Endodermal cell (in vitro differentiated cells): Measurements from ENCODE around the gene DSE. TPM values are rescaled to one million over a fixed set of nuclear protein-coding genes. Genes with fewer than 3 reads are reported as not detected.
"Not testable (repeated sequence)": the region's sequence is repeated elsewhere in the genome, so short reads cannot be mapped to it uniquely, and the experiment has no call there.

Experiments
- DNase-seq: peaks from one replicate; pipeline ENCODE4 v3.0.0-alpha.2; 2017
- H3K27ac ChIP-seq: 2 replicates; pipeline ENCODE4 v1.5.1; 2013; ENCODE audit warnings: mild to moderate bottlenecking, low read depth, low read length, moderate library complexity
- H3K27me3 ChIP-seq: 2 replicates; pipeline ENCODE4 v1.6.1; 2013; ENCODE audit warnings: mild to moderate bottlenecking, low read length, moderate library complexity; ENCODE audit not compliant: insufficient read depth, control insufficient read depth, poor library complexity, severe bottlenecking
- H3K36me3 ChIP-seq: 2 replicates; pipeline ENCODE4 v1.7.0; 2013; ENCODE audit warnings: mild to moderate bottlenecking, low read length, moderate library complexity; ENCODE audit not compliant: control insufficient read depth, insufficient read depth
- H3K4me1 ChIP-seq: one replicate; pipeline ENCODE4 v1.7.0; 2013; ENCODE audit warnings: low read length; ENCODE audit not compliant: control insufficient read depth, insufficient read depth
- H3K4me3 ChIP-seq: 2 replicates; pipeline ENCODE4 v1.5.1; 2013; ENCODE audit warnings: mild to moderate bottlenecking, low read length, moderate library complexity
- H3K9ac ChIP-seq: 2 replicates; pipeline ENCODE4 v1.6.1; 2013; ENCODE audit warnings: mild to moderate bottlenecking, low read length, moderate library complexity; ENCODE audit not compliant: poor library complexity, severe bottlenecking; ENCODE audit errors: extremely low read depth
- H3K9me3 ChIP-seq: 2 replicates; pipeline ENCODE4 v1.6.1; 2013; ENCODE audit warnings: mild to moderate bottlenecking, low read length, moderate library complexity; ENCODE audit not compliant: control insufficient read depth
- H3K27ac Mint-ChIP-seq: 2 replicates; pipeline ENCODE4 v1.8.0; 2020; ENCODE audit warnings: mixed read lengths
- H3K27me3 Mint-ChIP-seq: 2 replicates; pipeline ENCODE4 v1.8.0; 2021; ENCODE audit warnings: mild to moderate bottlenecking, mixed read lengths; ENCODE audit not compliant: insufficient read depth
- H3K36me3 Mint-ChIP-seq: 2 replicates; pipeline ENCODE4 v1.8.0; 2020; ENCODE audit warnings: low read depth, mixed read lengths
- H3K4me1 Mint-ChIP-seq: 2 replicates; pipeline ENCODE4 v1.8.0; 2020; ENCODE audit warnings: mixed read lengths
- H3K4me3 Mint-ChIP-seq: 2 replicates; pipeline ENCODE4 v1.8.0; 2020; ENCODE audit warnings: mild to moderate bottlenecking, moderate library complexity, mixed read lengths
- H3K9me3 Mint-ChIP-seq: 2 replicates; pipeline ENCODE4 v1.8.0; 2020; ENCODE audit warnings: mild to moderate bottlenecking, mixed read lengths
- WGBS, 2 experiments: methylation state at CpG; one replicate each; pipeline versions ENCODE4 v1.1.5 to v1.1.7; 2013; ENCODE audit warnings: missing lambda C conversion rate in 2 of 2, mixed read lengths in 1 of 2; ENCODE audit not compliant: insufficient coverage in 1 of 2, insufficient read length in 1 of 2; 5-methylcytosine and 5-hydroxymethylcytosine counted together
- total RNA-seq, 2 donors: library from RNA; stranded (reverse); fragmentation: NEBNext Ultra II Directional in 1 of 2; extraction: Animal tissue kit (Norgen Biotek cat#: 25700) in 1 of 2; gene quantifications; 2 replicates in 1 of 2; 3 replicates in 1 of 2; pipeline ENCODE4 v1.2.1, GENCODE V29; 2021
- TF ChIP-seq, protein P1 (sequence below): fragments of 200-600 bp; sonication (generic); conservative IDR thresholded peaks from 2 replicates; pipeline ENCODE4 v1.5.0; 2021; ENCODE audit warnings: antibody characterized with exemption, mild to moderate bottlenecking

Gene DSE
- total RNA-seq, 2 donors from 2014 or later = 42.3 to 44.3 TPM

DNA sequence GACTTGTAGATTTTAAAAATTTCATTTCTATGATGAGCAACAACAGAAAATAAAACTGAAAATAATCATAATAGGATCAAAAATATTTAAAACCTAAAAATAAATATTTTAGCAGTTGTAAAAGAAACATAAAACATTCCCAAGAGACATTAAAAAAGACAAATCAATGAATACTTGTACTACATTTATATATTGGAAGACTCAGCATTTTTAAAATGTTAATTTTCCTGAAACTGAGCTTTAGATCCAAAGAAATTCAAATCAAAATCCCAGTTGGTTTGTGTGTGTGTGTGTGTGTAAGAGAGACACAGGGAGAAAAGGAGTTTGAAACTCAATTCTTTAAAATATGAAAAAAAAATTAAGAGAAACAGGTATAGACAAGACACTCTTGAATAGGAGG, 38.7 kb upstream of the DSE start:
- Mint-ChIP-seq H3K36me3 (no peaks in the 10 kb centered on the region), H3K9me3 (peaks cover 4% of the 10 kb centered on the region), H3K27ac (no peak overlapping the region), H3K4me3 (no peak overlapping the region), H3K4me1 (peaks cover 14% of the 10 kb centered on the region), H3K27me3 (no peaks in the 10 kb centered on the region)
- Histone ChIP-seq H3K4me1 (no peaks in the 10 kb centered on the region), H3K27me3 (no peaks in the 10 kb centered on the region), H3K9ac (no peak overlapping the region), H3K27ac (no peak overlapping the region), H3K36me3 (no peaks in the 10 kb centered on the region), H3K9me3 (no peaks in the 10 kb centered on the region), H3K4me3 (no peak overlapping the region)
- TF ChIP-seq, protein P1, sequence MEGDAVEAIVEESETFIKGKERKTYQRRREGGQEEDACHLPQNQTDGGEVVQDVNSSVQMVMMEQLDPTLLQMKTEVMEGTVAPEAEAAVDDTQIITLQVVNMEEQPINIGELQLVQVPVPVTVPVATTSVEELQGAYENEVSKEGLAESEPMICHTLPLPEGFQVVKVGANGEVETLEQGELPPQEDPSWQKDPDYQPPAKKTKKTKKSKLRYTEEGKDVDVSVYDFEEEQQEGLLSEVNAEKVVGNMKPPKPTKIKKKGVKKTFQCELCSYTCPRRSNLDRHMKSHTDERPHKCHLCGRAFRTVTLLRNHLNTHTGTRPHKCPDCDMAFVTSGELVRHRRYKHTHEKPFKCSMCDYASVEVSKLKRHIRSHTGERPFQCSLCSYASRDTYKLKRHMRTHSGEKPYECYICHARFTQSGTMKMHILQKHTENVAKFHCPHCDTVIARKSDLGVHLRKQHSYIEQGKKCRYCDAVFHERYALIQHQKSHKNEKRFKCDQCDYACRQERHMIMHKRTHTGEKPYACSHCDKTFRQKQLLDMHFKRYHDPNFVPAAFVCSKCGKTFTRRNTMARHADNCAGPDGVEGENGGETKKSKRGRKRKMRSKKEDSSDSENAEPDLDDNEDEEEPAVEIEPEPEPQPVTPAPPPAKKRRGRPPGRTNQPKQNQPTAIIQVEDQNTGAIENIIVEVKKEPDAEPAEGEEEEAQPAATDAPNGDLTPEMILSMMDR = no peak
- no peak for DNase-seq

DNA sequence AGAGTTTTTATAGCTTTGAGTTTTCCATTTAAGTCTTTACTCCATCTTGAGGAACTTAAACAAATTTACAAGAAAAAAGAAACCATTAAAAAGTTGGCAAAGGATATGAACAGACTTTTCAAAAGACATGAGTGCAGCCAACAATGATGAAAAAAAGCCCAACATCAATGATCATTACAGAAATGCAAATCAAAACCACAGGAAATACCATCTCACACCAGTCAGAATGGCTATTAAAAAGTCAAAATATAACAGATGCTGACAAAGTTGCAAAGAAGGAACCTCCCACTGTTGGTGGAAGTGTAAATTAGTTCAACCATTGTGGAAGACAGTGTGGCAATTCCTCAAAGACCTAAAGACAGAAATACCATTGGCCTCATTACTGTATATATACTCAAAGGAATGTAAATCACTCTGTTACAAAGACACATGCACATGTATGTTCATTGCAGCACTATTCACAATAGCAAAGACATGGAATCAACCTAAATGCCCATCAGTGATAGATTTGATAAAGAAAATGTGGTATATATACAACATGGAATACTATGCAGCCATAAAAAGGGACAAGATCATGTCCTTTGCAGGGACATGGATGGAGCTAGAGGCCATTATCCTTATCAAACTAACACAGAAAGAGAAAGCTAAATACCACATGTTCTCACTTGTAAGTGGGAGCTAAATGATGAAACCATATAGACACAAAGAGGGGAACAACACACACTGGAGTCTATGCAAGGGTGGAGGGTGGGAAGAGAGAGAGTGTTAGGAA, 35.9 kb upstream of the DSE start:
- H3K4me3 Mint-ChIP-seq, H3K4me1 Mint-ChIP-seq, DNase-seq, H3K9me3 Mint-ChIP-seq, H3K27ac Mint-ChIP-seq, H3K36me3 Mint-ChIP-seq, H3K4me1 ChIP-seq, H3K27ac ChIP-seq, H3K36me3 ChIP-seq, H3K27me3 Mint-ChIP-seq, H3K27me3 ChIP-seq, H3K9ac ChIP-seq, H3K4me3 ChIP-seq, H3K9me3 ChIP-seq: not testable (repeated sequence)

DNA sequence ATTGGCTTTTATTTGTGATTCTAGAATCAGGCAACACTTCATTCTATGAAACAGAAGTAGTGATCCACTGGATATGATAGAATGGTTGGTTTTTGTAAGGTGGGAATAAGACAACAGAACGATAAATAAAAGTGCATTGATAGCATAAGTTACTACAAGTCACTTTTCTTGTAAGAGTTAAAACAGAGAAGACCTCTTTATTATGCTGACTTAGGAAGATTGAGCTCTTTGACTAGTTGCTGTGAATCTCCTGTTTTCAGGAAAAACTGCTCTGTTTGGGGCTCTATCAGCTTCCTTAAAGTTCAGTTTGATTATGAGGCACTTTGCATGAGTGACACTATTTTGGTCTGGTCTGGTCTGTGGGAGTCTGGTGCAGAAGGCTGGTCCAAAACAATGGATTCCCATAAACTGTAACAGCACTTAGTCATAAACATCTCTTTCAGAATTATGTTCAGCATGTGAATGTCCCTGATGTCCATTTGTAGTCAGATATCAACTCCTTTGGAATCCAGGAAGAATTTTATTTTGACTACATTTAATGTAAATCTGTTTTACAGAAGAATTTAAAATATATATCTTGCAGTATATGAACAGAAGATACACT, 35.0 kb upstream of the DSE start:
- no peak overlapping the region for H3K27ac ChIP-seq
- Mint-ChIP-seq H3K36me3 (peaks cover 1% of the 10 kb centered on the region), H3K27me3 (no peaks in the 10 kb centered on the region), H3K4me1 (no peaks in the 10 kb centered on the region), H3K4me3 (no peak overlapping the region), H3K27ac (no peak overlapping the region), H3K9me3 (peaks cover 7% of the 10 kb centered on the region)
- no peaks in the 10 kb centered on the region for H3K4me1 ChIP-seq
- H3K9me3 ChIP-seq = no peaks in the 10 kb centered on the region
- H3K9ac ChIP-seq = no peak overlapping the region
- DNase-seq = no peak
- WGBS, 2 experiments = 79% methylated on average over 1 of the region's 1 CpG; no CpG with 5 or more reads in 1 of the 2 experiments
- no peak overlapping the region for H3K4me3 ChIP-seq
- TF ChIP-seq, protein P1 = no peak
- no peaks in the 10 kb centered on the region for H3K36me3 ChIP-seq
- H3K27me3 ChIP-seq = no peaks in the 10 kb centered on the region
